T-helper 2 cell treated with Interferon-gamma antibody and Interleukin-4, amounts not matched to agents 5 μg/mL and 100 μg/mL, for 36 hours (primary cell): ENCODE data around the gene ENTPD6.

Source experiments
- DNase-seq: peaks from one replicate; pipeline ENCODE4 v3.0.0; 2021; ENCODE audit warnings: low spot score
- H3K27ac Mint-ChIP-seq: one replicate; pipeline ENCODE4 v1.8.0; 2021; ENCODE audit warnings: mild to moderate bottlenecking, mixed read lengths
- H3K27me3 Mint-ChIP-seq: one replicate; pipeline ENCODE4 v1.8.0; 2021; ENCODE audit warnings: low read depth, mixed read lengths
- H3K36me3 Mint-ChIP-seq: one replicate; pipeline ENCODE4 v1.8.0; 2021; ENCODE audit warnings: low read depth, mixed read lengths
- H3K4me1 Mint-ChIP-seq: one replicate; pipeline ENCODE4 v1.8.0; 2021; ENCODE audit warnings: low read depth, mixed read lengths
- H3K4me3 Mint-ChIP-seq: one replicate; pipeline ENCODE4 v1.8.0; 2022; ENCODE audit warnings: mild to moderate bottlenecking, moderate library complexity, mixed read lengths
- H3K9me3 Mint-ChIP-seq: one replicate; pipeline ENCODE4 v1.8.0; 2021; ENCODE audit warnings: mixed read lengths

ENTPD6 gene

DNA sequence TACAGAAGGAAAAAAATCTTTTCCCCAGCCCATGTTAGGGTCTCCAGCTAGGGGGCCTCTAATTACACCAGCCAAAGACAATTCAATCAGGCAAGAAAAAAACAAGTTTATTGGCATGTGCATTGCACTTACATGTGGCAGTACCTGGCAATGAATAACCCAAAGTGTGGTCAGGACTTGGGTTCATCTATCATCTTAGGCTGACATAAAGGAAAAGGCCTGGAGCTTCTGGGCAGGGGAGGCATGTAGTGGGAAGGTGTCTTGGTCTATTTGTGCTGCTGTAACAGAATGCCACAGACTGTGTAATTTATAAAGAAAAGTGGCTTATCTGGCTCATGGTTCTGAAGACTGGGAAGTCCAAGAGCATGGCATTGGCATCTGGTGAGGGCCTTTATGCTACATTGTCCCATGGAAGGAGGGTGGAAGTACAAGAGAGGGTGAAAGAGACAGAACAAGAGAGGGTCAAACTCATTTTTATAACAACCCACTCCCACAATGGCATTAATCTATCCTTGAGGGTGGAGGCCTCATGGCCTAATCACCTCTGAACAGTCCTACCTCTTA is 48.0 kb downstream of the ENTPD6 start:
- Mint-ChIP-seq H3K27me3 (no peaks in the 10 kb centered on the region), H3K36me3 (no peaks in the 10 kb centered on the region), H3K4me1 (peaks cover 9% of the 10 kb centered on the region), H3K27ac (no peak overlapping the region), H3K9me3 (no peaks in the 10 kb centered on the region), H3K4me3 (no peak overlapping the region)
- DNase-seq, result no peak

DNA sequence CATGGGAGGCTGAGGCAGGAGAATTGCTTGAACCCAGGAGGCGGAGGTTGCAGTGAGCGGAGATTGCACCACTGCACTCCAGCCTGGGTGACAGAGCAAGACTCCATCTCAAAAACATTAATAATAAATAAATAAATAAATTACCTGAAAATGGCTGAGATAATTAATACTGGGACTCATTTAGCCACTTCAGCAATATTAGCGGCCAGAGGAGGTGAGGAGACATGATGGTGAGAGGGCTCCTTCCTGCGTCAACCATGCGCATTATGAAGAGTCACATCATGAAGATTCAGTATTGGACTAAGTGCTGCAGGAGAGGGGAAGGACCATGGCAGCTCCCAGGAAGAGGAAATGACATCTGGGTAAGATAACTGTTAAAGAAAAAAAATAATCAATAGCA is 49.5 kb downstream of the ENTPD6 start:
- no peak overlapping the region for H3K27ac Mint-ChIP-seq
- H3K36me3 Mint-ChIP-seq, result peaks cover 1% of the 10 kb centered on the region
- DNase-seq, result no peak
- peaks cover 19% of the 10 kb centered on the region for H3K4me1 Mint-ChIP-seq
- H3K9me3 Mint-ChIP-seq, result no peaks in the 10 kb centered on the region
- H3K27me3 Mint-ChIP-seq, result no peaks in the 10 kb centered on the region
- no peak overlapping the region for H3K4me3 Mint-ChIP-seq

DNA sequence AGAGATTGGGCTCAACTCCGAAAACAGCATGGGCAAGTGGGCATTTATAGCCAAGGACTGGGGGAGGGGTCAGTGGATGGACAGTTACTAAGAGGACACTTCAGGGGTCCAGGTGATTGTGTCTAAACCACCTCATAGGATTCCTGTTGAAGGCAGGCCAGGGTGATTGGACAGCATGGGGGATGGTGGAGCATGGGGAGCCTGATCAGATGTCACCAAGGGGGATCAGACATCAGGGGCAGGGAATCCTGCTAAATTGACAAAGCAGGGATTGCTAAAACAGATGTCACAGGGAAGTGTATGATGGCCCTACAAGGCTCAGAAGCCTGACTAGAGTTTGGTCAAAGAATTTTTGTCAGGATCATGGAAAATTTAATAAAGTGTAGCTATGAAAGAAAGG is 49.9 kb downstream of the ENTPD6 start:
- H3K27me3 Mint-ChIP-seq, result no peaks in the 10 kb centered on the region
- peaks cover 22% of the 10 kb centered on the region for H3K4me1 Mint-ChIP-seq
- H3K9me3 Mint-ChIP-seq, result no peaks in the 10 kb centered on the region
- peak overlapping the region; percentile 3 for H3K4me3 Mint-ChIP-seq
- H3K27ac Mint-ChIP-seq, result no peak overlapping the region
- H3K36me3 Mint-ChIP-seq, result peaks cover 1% of the 10 kb centered on the region
- no peak for DNase-seq

DNA sequence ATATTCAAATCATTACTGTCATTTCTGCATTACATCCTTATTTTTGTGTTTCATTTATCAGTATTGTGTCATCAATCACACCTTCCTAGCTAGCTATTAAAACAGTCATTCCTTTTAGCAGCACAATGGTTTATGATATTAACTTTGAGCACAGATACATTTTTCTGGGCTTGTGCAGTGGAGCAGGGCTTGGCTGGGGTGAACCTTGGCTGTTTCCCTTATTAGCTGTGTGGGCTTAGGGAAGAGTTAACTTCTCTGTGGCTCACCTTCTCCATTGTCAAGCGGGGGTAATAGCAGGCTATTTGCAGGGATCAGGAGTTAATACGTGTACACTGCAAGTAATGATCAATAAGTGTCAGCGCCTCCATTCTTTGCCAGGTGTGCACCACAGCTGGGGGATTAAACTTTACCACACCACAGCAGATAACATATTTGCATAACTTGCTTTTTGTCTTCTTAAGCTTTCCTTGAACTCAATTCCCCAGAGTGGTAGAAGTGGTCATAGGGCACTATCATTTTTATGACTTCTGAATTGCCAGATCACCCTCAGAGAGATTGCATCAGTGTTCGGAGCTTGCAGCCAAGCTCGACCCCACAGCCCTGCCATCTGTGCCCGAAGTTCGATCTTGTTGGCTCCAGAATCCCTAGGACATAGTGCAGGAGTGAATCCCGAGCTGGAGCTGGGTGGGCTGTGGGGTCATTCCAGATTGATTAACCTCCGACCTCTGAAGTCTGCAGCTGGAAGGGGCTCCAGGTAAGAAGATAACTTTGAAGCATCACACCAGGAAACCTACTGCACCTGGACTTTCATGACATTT is 50.9 kb downstream of the ENTPD6 start:
- H3K36me3 Mint-ChIP-seq, result peaks cover 1% of the 10 kb centered on the region
- H3K27ac Mint-ChIP-seq, result no peak overlapping the region
- DNase-seq, result no peak
- no peaks in the 10 kb centered on the region for H3K9me3 Mint-ChIP-seq
- H3K27me3 Mint-ChIP-seq, result no peaks in the 10 kb centered on the region
- H3K4me1 Mint-ChIP-seq, result peaks cover 22% of the 10 kb centered on the region
- peak overlapping the region; percentile 74 for H3K4me3 Mint-ChIP-seq

DNA sequence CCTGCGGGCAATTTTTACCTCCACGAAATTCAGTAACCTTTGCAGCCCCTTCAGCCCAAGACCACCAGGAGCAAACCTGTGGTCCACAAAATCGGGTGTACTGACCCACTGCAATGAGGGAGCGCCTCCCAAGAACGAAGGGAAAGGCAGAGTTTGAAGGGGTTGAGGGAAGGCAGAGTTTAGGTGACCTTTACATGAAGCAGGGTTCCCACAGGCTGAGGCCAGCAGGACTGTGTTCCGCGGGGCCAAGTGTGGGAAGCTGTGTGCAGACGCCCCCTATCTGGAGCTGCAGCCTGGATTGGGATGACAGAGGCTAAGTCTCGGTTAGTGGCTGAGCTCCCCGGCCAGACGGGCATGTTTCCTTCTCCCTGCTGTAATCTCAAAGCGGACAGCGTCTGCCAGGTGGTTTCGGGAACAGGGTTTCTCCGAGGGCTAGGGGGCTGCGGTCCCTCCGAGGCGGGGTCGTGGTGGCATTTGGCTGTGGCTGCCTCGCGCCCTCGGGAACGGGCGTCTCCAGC is 51.5 kb downstream of the ENTPD6 start:
- no peaks in the 10 kb centered on the region for H3K9me3 Mint-ChIP-seq
- DNase-seq, result no peak
- H3K4me3 Mint-ChIP-seq, result peak overlapping the region; percentile 74
- peaks cover 22% of the 10 kb centered on the region for H3K4me1 Mint-ChIP-seq
- peaks cover 1% of the 10 kb centered on the region for H3K36me3 Mint-ChIP-seq
- H3K27me3 Mint-ChIP-seq, result no peaks in the 10 kb centered on the region
- H3K27ac Mint-ChIP-seq, result peak overlapping the region; percentile 31

DNA sequence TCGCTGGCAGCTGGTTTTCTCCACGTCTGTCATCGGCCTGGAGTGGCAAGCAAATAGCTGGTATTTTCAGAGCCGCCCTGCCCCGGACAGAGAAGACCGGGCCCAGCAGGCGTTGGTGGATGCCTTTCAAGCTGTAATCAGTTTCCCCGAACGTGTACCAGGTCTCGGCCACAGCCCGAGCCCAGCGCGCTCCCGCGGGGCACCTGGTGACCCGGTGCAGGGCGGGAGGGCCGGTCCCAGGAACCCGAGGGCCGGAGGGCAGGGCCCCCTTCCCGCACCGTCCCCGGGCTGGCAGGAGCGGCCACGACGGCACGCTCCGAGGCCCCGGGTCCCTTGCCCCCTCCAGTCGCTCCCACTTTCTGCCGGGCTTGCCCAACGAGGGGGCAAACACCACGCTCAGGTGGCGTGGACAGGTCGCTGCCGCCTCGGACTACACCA is 52.0 kb downstream of the ENTPD6 start:
- Mint-ChIP-seq H3K36me3 (peaks cover 1% of the 10 kb centered on the region), H3K27me3 (no peaks in the 10 kb centered on the region), H3K4me1 (peaks cover 22% of the 10 kb centered on the region), H3K4me3 (peak overlapping the region; percentile 89), H3K27ac (no peak overlapping the region), H3K9me3 (no peaks in the 10 kb centered on the region)
- no peak for DNase-seq

DNA sequence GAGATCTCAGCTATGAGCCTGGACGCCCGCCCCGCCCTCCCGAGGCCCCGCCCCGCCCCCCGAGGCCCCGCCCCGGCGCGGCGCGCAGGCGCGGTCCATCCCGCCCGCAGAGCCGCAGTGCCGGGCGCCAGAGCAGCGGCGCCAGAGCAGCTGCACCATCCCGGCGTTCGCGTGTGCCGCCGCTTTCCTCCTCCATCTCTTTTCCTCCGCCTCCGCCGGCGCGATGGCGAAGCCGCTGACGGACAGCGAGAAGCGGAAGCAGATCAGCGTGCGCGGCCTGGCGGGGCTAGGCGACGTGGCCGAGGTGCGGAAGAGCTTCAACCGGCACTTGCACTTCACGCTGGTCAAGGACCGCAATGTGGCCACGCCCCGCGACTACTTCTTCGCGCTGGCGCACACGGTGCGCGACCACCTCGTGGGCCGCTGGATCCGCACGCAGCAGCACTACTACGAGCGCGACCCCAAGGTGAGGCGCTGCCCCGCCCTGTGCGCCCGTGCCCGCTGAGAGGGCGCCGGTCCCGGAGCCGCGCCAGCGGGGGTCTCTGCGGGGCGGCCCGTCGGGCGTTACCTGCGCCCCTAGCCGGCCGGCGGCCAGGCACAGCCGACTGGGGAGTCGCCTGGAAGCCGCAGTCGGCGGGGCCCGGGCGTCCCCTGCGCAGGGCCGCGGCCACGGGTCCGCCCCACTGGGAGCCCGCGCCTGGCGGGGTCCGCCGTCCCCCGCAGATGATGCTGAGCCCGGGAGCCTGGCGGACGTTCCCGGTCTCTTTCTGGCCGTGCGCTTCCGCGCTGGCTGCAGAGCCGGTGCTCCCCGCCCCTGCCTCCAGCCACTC is 52.7 kb downstream of the ENTPD6 start, which contains the start of gene PYGB:
PYGB (plus strand) TSS at position 130 of the 830 bp plus-strand sequence; CDS start at position 224, 94 bp downstream.
- DNase-seq, result peak; percentile 79
- Mint-ChIP-seq H3K27me3 (no peaks in the 10 kb centered on the region), H3K4me3 (peak within 1 kb of the TSS; percentile 96), H3K4me1 (peaks cover 22% of the 10 kb centered on the region), H3K9me3 (no peaks in the 10 kb centered on the region), H3K27ac (peak within 1 kb of the TSS; percentile 87), H3K36me3 (peaks cover 4% of the 10 kb centered on the region)

DNA sequence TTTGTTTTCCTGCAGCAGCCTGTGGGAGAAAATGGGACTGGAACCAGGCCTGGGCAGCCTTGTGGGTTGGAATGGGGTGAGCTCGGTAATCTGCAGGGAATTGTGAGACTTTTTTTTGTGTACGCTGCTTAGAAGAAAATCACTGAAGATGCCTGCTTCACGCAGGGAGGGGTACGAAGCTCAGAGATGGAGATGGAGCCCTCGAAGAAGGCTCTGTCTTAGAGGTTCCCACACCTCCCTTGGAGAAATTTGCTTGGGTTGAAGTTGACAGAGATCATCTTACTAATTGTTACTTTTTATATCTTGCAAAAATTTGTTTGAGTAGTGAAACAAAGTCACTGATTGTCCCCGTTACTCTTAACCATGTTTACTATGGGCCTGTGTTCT is 53.3 kb downstream of the ENTPD6 start:
- no peak for DNase-seq
- no peaks in the 10 kb centered on the region for H3K9me3 Mint-ChIP-seq
- no peaks in the 10 kb centered on the region for H3K27me3 Mint-ChIP-seq
- H3K36me3 Mint-ChIP-seq, result peaks cover 4% of the 10 kb centered on the region
- peaks cover 22% of the 10 kb centered on the region for H3K4me1 Mint-ChIP-seq
- H3K4me3 Mint-ChIP-seq, result peak overlapping the region; percentile 96
- peak overlapping the region; percentile 87 for H3K27ac Mint-ChIP-seq

DNA sequence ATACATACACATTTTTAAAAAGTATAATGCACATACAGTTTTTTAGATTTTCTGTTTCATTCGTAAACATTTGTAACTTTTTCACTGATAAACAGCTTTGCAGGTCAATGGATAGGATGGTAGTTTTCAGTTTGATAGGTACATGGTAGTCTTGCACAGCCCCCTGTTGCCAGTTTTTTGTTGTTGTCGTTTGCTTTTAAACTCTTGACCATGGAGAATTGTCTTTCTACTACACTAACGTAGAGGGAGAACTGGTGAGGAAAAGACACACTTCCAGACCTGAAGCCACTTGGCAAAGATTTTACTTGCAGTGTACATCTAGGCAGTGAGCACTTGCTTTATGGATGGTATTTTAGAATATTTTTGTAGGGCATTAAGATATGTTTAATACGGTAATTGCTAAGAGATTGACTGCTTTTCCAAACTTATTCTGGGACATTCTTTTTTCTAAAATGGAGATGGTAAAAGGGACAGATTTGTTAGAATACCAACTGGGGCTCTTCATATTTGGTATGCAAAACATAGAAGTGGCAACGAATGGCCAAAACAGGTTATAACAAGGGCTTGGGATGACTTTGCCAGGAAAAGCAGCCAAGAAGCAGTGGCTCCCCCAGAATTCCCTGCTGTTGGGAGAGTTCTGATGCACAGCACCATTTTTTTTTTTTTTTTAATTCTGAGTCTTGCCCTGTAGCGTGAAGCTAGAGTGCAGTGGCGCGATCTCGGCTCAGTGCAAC is 53.9 kb downstream of the ENTPD6 start:
- Mint-ChIP-seq H3K36me3 (peaks cover 4% of the 10 kb centered on the region), H3K4me3 (peak overlapping the region; percentile 96), H3K27ac (peak overlapping the region; percentile 87), H3K4me1 (peaks cover 22% of the 10 kb centered on the region), H3K9me3 (no peaks in the 10 kb centered on the region), H3K27me3 (no peaks in the 10 kb centered on the region)
- no peak for DNase-seq

DNA sequence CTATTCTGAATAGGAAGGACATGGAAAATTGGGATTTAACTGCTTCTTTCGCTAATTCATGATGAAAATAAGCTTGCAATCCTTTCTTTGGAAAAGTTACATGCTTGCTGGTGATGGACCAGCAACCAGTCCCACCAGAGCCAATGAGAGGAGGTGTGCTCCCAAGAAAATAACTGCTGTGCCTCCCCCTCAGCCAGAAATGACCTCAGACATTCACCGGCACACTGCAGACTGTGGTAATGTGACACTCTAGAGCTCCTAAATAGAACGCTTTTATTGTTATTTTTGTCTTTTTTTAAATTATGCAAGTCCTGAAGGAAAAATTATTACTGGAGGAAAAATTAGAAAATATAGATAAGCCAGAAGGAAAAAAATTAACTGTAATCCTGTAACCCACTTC is 55.0 kb downstream of the ENTPD6 start:
- no peak for DNase-seq
- H3K9me3 Mint-ChIP-seq, result no peaks in the 10 kb centered on the region
- H3K4me1 Mint-ChIP-seq, result peaks cover 25% of the 10 kb centered on the region
- H3K36me3 Mint-ChIP-seq, result peaks cover 6% of the 10 kb centered on the region
- no peaks in the 10 kb centered on the region for H3K27me3 Mint-ChIP-seq
- peak overlapping the region; percentile 12 for H3K4me3 Mint-ChIP-seq
- no peak overlapping the region for H3K27ac Mint-ChIP-seq

DNA sequence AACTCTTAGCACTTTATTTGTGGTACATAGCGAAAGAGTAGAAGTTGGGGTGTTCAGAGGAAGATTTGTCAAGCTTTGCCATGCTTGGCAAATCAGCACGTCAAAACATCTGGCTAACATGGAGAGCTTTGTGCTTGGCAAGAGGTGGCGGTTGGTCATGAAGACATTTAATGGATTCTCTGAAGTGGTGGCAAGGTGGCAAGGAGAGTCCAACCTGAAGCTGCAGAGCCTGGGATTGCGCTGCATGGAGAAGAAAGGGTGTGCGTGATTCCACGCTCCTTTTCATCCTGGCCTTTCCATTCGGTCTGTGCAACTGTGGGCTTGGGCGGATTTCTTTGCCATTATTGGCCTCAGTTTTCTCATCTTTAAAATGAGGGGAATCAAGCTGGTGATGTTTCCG is 55.5 kb downstream of the ENTPD6 start:
- Mint-ChIP-seq H3K9me3 (no peaks in the 10 kb centered on the region), H3K4me3 (no peak overlapping the region), H3K27me3 (no peaks in the 10 kb centered on the region), H3K36me3 (peaks cover 6% of the 10 kb centered on the region), H3K4me1 (peaks cover 25% of the 10 kb centered on the region), H3K27ac (no peak overlapping the region)
- DNase-seq, result no peak

DNA sequence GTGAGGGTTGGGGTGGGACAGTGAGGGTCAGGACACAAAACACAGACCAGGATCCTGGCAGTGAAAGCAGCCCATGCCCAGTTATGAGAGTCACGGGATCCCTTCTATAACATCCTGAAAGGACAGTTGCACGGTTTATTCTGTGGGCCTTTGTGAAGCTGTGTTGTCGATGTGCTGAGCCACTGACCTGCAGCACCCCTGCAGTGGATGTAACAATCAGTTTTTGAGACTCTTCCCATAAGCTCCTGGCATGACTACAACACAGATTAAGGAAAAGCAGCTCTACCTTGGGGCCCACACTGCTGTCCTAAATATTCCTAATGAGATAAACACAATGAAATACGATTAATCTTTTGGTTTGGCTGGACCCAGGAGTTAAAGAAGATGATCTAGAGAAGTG is 56.0 kb downstream of the ENTPD6 start:
- no peaks in the 10 kb centered on the region for H3K9me3 Mint-ChIP-seq
- peaks cover 6% of the 10 kb centered on the region for H3K36me3 Mint-ChIP-seq
- H3K4me1 Mint-ChIP-seq, result peaks cover 25% of the 10 kb centered on the region
- DNase-seq, result no peak
- no peak overlapping the region for H3K27ac Mint-ChIP-seq
- H3K27me3 Mint-ChIP-seq, result no peaks in the 10 kb centered on the region
- no peak overlapping the region for H3K4me3 Mint-ChIP-seq

DNA sequence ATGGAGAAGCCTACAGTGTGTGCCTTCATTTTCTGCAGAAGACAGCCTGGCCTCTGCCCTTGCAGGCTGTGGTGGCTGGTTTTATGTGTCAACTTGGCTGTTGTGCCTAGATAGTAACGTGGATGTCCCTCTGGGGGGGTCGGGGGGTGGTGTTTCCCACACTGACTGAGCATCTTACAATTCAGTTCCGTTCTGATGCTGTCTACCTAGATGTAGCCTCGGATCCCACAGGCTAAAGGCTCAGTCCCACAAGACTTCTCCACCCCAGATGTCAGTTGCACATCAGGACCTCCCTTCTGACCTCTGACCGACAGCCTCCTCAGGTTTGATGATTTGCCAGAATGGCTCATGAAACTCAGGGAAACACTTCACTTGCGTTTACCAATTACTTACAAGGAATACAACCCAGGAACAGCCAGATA is 56.7 kb downstream of the ENTPD6 start:
- Mint-ChIP-seq H3K36me3 (peaks cover 6% of the 10 kb centered on the region), H3K4me3 (no peak overlapping the region), H3K27ac (no peak overlapping the region), H3K4me1 (peaks cover 18% of the 10 kb centered on the region), H3K9me3 (no peaks in the 10 kb centered on the region), H3K27me3 (no peaks in the 10 kb centered on the region)
- DNase-seq, result no peak
